Panc1 (cell line): Measurements from ENCODE around the gene GRID2. TPM values are rescaled to one million over a fixed set of nuclear protein-coding genes. Genes with fewer than 3 reads are reported as not detected.

Experiments
- ATAC-seq: fragments of 200-7000 bp; cut with Tn5 transposase; 2 replicates; pipeline ENCODE4 v1.9.1; 2020; ENCODE audit warnings: mild to moderate bottlenecking, moderate library complexity
- BruUV-seq: library from RNA; stranded (reverse); fragments of 400-500 nt; replicated peaks from 2 replicates; lab custom pipeline; 2021; lab: Mats Ljungman, UMichigan
- CTCF ChIA-PET: fragments of 300-600 bp; sonication (Branson Sonifier 250); formaldehyde crosslinking; loops from one replicate; lab custom pipeline; 2022; ENCODE audit warnings: antibody characterized with exemption; lab: Charles Lee
- POLR2A ChIA-PET: fragments of 300-600 bp; sonication (Branson Sonifier 250); formaldehyde crosslinking; loops from one replicate; lab custom pipeline; 2022; ENCODE audit warnings: antibody characterized with exemption; lab: Charles Lee
- DNase-seq: peaks from one replicate; pipeline ENCODE4 v3.0.0-alpha.2; 2010; ENCODE audit warnings: low read depth, low spot score
- H3K27ac ChIP-seq: 2 replicates; pipeline ENCODE4 v1.5.1; 2011; ENCODE audit warnings: mild to moderate bottlenecking, low read length, inconsistent platforms
- H3K27me3 ChIP-seq: fragments of 200-500 bp; sonication (Bioruptor generic); 2 replicates; pipeline ENCODE4 v1.6.0; 2014; ENCODE audit warnings: low read length, inconsistent platforms; ENCODE audit not compliant: control insufficient read depth, insufficient read depth
- H3K36me3 ChIP-seq: fragments of 200-500 bp; sonication (Bioruptor generic); 2 replicates; pipeline ENCODE4 v1.5.1; 2014; ENCODE audit warnings: inconsistent platforms, mild to moderate bottlenecking, low read length, moderate library complexity; ENCODE audit not compliant: control insufficient read depth, insufficient read depth
- H3K4me1 ChIP-seq: 2 replicates; pipeline ENCODE4 v1.5.1; 2011; ENCODE audit warnings: inconsistent platforms, mild to moderate bottlenecking, low read length, moderate library complexity; ENCODE audit not compliant: control insufficient read depth, insufficient read depth
- H3K4me3 ChIP-seq, 2 experiments: 2 replicates each; pipeline ENCODE4 v1.5.1; 2011 to 2012; ENCODE audit warnings: low read depth in 2 of 2, low read length in 2 of 2, mild to moderate bottlenecking in 2 of 2, inconsistent platforms in 1 of 2, moderate library complexity in 1 of 2
- H3K9me3 ChIP-seq: fragments of 200-500 bp; sonication (Bioruptor generic); 2 replicates; pipeline ENCODE4 v1.5.1; 2014; ENCODE audit warnings: low read depth, mild to moderate bottlenecking, inconsistent platforms, low read length, moderate library complexity; ENCODE audit not compliant: control insufficient read depth, insufficient read depth
- POLR2AphosphoS5 ChIP-seq: IDR thresholded peaks from 2 replicates; pipeline ENCODE4 v1.6.1; 2012; ENCODE audit warnings: mild to moderate bottlenecking, low read depth, low read length, moderate library complexity
- SIN3A ChIP-seq: IDR thresholded peaks from 2 replicates; pipeline ENCODE4 v1.6.1; 2012; ENCODE audit warnings: low read depth, mild to moderate bottlenecking, low read length, moderate library complexity, borderline replicate concordance; ENCODE audit not compliant: insufficient read depth
- TCF7L2 ChIP-seq: IDR thresholded peaks from 2 replicates; pipeline ENCODE4 v1.6.1; 2011; ENCODE audit warnings: mild to moderate bottlenecking, low read depth, low read length, inconsistent platforms
- in situ Hi-C: cut with HindIII; loops from 2 replicates; pipeline ENCODE4 v1.10.0; 2016; ENCODE audit warnings: low sequenced_read_pairs, low pct_unique_long_range_greater_than_20kb
- intact Hi-C: fragments of 100-400 bp; cut with micrococcal nuclease; formaldehyde crosslinking; loops from one replicate; pipeline ENCODE4 v1.10.0; 2022; ENCODE audit not compliant: unreplicated experiment
- total RNA-seq: library from RNA; stranded (reverse); gene quantifications from one replicate; pipeline ENCODE4 v1.2.1, GENCODE V29; 2021; ENCODE audit not compliant: unreplicated experiment
- TF ChIP-seq, protein P1 (sequence below), 2 experiments: IDR thresholded peaks; 2 replicates each; pipeline ENCODE4 v1.6.1; 2011 to 2012; ENCODE audit warnings: low read depth in 2 of 2, control low read depth in 1 of 2, low read length in 1 of 2, mild to moderate bottlenecking in 1 of 2, moderate library complexity in 1 of 2; ENCODE audit not compliant: insufficient read depth in 1 of 2
- TF ChIP-seq, protein P2 (sequence below): fragments of 450-650 bp; IDR thresholded peaks from 2 replicates; pipeline ENCODE4 v1.5.1; 2017; ENCODE audit warnings: mild to moderate bottlenecking

GRID2 gene
- total RNA-seq, 1 experiment from 2014 or later: 0.08 TPM

DNA sequence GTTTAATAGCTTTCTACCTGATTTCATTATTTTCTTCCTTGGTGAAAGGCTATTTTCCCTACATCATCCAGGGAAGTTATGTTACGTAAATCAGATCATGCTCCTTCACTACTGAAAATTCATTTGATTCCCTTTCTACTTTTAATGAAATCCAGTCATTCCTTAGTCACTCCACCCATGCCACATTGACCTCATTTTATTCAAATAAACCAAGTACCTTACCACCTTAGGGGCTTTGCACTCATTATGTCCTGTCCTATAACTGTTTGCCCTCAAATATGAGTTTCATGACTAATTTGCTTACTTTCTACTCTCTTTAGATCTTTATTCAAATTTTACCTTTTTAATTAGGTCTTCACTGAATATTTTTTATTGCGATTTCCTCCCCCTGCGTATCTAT lies 374.0 kb downstream of the GRID2 start:
- H3K27me3 ChIP-seq: no peaks in the 10 kb centered on the region
- in situ Hi-C loops: no loop called here
- ATAC-seq: no peak
- POLR2A ChIA-PET: no interaction called here
- no peak overlapping the region for H3K27ac ChIP-seq
- CTCF ChIA-PET: no interaction called here
- intact Hi-C loops: no loop called here
- no peaks in the 10 kb centered on the region for H3K9me3 ChIP-seq
- DNase-seq: no peak
- H3K4me3 ChIP-seq: no peak overlapping the region
- H3K4me1 ChIP-seq: no peaks in the 10 kb centered on the region
- BruUV-seq: no TSS peak
- H3K36me3 ChIP-seq: no peaks in the 10 kb centered on the region
- TF ChIP-seq, protein P1, sequence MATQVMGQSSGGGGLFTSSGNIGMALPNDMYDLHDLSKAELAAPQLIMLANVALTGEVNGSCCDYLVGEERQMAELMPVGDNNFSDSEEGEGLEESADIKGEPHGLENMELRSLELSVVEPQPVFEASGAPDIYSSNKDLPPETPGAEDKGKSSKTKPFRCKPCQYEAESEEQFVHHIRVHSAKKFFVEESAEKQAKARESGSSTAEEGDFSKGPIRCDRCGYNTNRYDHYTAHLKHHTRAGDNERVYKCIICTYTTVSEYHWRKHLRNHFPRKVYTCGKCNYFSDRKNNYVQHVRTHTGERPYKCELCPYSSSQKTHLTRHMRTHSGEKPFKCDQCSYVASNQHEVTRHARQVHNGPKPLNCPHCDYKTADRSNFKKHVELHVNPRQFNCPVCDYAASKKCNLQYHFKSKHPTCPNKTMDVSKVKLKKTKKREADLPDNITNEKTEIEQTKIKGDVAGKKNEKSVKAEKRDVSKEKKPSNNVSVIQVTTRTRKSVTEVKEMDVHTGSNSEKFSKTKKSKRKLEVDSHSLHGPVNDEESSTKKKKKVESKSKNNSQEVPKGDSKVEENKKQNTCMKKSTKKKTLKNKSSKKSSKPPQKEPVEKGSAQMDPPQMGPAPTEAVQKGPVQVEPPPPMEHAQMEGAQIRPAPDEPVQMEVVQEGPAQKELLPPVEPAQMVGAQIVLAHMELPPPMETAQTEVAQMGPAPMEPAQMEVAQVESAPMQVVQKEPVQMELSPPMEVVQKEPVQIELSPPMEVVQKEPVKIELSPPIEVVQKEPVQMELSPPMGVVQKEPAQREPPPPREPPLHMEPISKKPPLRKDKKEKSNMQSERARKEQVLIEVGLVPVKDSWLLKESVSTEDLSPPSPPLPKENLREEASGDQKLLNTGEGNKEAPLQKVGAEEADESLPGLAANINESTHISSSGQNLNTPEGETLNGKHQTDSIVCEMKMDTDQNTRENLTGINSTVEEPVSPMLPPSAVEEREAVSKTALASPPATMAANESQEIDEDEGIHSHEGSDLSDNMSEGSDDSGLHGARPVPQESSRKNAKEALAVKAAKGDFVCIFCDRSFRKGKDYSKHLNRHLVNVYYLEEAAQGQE (IDR thresholded peaks at IDR 0.05; ENCODE audit: insufficient read depth in 1 of 2, low read depth in 2 of 2, low read length in 1 of 2): no peak
- no peak for TF ChIP-seq SIN3A
- TF ChIP-seq, protein P2, sequence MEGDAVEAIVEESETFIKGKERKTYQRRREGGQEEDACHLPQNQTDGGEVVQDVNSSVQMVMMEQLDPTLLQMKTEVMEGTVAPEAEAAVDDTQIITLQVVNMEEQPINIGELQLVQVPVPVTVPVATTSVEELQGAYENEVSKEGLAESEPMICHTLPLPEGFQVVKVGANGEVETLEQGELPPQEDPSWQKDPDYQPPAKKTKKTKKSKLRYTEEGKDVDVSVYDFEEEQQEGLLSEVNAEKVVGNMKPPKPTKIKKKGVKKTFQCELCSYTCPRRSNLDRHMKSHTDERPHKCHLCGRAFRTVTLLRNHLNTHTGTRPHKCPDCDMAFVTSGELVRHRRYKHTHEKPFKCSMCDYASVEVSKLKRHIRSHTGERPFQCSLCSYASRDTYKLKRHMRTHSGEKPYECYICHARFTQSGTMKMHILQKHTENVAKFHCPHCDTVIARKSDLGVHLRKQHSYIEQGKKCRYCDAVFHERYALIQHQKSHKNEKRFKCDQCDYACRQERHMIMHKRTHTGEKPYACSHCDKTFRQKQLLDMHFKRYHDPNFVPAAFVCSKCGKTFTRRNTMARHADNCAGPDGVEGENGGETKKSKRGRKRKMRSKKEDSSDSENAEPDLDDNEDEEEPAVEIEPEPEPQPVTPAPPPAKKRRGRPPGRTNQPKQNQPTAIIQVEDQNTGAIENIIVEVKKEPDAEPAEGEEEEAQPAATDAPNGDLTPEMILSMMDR: no peak
- TF ChIP-seq POLR2AphosphoS5: no peak
- TF ChIP-seq TCF7L2: no peak

DNA sequence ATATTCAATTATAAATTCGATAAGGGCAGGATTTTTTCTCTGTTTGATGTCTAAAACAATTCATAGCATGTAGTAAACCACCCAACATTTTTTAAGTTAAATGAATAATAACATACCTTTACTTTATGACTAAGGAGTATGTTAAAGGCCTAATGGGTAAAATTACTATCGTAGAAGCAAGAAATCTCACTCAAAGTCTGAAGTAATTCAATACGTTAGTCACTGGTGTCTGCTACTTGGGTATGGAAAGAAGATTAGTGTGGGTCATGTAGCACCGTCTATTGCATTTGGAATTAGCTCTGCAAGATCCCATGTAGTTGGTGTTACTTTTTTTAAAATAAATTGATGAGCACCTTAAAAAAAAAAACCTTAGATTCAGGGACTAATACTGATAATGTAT lies 374.5 kb downstream of the GRID2 start:
- in situ Hi-C loops: no loop called here
- no peaks in the 10 kb centered on the region for H3K4me1 ChIP-seq
- no peak for DNase-seq

More for the DNA sequence above, 374.5 kb downstream of the GRID2 start:
- Histone ChIP-seq H3K9me3 (no peaks in the 10 kb centered on the region), H3K27me3 (no peaks in the 10 kb centered on the region), H3K36me3 (no peaks in the 10 kb centered on the region), H3K27ac (no peak overlapping the region), H3K4me3 (no peak overlapping the region)
- TF ChIP-seq, protein P2: no peak
- TF ChIP-seq, protein P1 (IDR thresholded peaks at IDR 0.05; ENCODE audit: insufficient read depth in 1 of 2, low read depth in 2 of 2, low read length in 1 of 2): no peak
- TF ChIP-seq POLR2AphosphoS5 (no peak), TCF7L2 (no peak), SIN3A (no peak)
- ChIA-PET POLR2A (no interaction called here), CTCF (no interaction called here)
- no TSS peak for BruUV-seq
- no peak for ATAC-seq
- intact Hi-C loops: no loop called here
